Tracheal epithelial cell (primary cell): ENCODE results near the gene AGMO. TPM values are rescaled to one million over a fixed set of nuclear protein-coding genes. Genes with fewer than 3 reads are reported as not detected.

Experiments used
- total RNA-seq: library from RNA; depleted of rRNA; stranded (reverse); fragments of >200 nt; gene quantifications from 2 replicates; pipeline ENCODE4 v1.2.1, GENCODE V29; 2014

The AGMO gene
- 0.24 and 0.43 TPM in 2 replicates for total RNA-seq

GRCh38 chr7:15561835-15562234 is at the start of gene AGMO:
TSS of gene AGMO (minus strand) at chr7:15562015.

Other genes with a start within 250 kb of the AGMO start
- gene MEOX2, start 124.7 kb upstream of the AGMO start, total RNA-seq = 0.21 TPM in 1 of 2 replicates, not detected in the other